HG02981 (cell line): ENCODE results near the gene SAMD13.

ENCODE experiments used
- ATAC-seq: cut with Tn5 transposase; IDR thresholded peaks from one replicate; pipeline ENCODE4 v1.9.1; 2021; ENCODE audit warnings: mild to moderate bottlenecking, moderate library complexity; ENCODE audit not compliant: unreplicated experiment

The SAMD13 gene, protein sequence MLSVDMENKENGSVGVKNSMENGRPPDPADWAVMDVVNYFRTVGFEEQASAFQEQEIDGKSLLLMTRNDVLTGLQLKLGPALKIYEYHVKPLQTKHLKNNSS

DNA sequence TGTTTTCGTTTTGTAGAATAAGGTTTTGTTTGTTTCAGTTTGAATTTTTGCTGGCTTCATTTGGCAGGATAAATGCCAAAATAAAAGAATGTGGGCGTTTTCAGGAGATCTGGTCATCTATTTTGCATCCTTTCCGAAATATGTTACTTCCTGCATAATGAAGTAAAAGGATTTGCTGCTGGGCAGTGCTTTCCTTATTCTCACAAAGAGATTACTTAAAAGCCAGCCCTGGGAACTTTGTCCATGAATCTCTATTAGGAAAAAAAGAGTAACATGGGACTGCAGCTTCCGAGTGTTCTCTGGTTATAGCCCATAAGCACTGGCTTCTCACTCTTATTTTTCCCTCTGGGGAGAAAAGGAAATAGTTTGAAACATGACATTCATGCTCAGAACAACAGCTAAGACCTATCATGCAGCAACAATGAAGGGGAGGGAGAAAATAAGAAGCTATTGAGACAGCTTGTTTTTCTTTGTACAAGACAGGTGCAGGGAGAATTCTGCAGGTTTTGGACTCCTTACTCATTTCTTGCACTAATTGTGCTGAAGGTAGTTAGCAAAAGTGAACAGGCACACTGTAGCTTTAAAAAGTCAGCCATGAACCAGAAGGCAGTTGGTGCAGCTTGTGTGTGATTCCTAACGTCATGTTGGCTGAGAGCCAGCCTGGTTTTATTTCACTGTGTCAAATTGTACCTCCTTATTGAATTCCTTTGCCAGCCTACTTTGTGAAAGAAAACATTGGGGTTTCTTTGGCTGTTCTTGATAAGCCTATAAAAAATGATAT, at the start of gene SAMD13:
SAMD13 (plus strand) TSS at position 705 of the 781 bp plus-strand sequence. CDS start 1,527 bp downstream, outside the sequence.
- peak; percentile 27 for ATAC-seq

DNA sequence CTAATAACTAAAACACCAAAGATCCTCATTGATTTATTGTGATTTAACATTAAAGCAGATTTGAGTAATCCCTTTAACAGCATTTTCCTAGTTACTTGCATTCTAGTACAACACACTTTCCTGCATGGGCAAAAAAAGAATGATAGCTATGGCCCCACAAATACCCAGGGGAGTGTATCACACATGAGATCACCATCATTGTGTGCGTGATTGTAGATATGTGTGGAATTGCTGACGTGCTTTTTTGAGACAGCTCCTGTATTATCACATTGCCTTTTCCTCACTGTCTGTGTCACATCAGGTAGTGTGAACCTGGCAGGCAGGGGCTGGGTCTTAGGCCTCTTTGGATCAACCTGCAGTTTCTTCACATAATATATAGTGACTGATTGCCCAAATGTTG, 48.5 kb upstream of the SAMD13 start:
- ATAC-seq = no peak

DNA sequence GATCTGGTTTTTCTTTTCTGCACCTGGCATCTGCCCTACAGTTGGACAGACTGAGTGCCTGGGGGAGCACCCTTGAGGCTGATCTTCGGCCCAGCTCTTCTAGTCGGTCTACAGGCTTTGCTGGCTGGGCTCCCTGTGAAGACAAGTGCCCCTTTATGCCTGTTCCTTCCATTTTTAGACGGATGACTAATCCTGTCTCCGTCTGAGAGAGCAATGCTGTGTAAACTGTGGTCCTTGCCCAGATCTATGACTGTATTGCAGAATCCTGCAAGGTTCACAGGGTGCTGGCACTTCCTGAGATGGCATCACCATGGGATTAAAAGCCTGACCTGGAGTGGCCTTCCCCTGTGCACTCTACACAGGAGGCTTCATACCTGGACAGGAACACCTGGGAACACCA, 47.6 kb upstream of the SAMD13 start:
- no peak for ATAC-seq

DNA sequence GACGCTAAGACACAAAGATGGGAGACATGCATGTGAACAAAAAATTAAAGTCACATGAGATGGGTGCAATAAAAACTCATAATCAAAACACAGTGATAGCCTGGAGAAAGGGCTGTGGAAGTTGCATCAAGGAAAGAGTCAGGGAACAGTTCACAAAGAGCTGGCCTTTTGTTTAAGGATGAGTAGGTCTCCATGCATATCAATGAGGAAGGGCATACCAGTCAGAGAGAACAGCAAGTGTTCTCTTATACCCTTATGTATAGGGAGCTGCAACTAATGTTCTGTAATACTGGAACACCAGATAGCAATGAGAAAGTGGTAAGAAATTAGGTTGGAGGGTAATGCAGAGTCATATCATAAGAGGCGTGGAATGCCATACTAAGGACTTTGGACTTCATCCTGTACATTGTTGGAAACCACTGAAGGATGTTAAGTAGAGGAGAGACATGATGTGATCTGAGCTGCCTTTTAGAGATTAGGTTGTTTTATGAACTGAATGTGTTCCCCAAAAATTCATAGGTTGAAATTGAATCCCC, 46.7 kb upstream of the SAMD13 start:
- ATAC-seq = no peak

DNA sequence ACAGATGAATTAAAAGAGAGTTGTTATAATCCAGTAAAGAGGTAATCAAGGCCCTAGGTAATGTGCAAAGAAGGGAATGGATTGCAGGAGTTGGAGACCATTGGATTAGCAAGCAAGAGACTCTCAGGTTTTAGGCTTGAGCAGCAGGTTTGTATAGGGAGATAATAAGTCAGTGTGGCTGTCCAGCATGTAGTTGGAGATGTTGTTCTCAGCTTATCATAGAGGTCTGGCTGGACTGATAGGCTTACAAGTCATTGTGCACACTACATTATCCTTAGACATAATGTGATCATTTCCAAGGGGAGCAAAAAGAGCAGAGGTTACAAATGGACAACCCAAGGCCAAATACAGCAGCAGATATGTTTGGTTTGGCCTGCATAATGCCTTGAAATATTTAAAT, 45.9 kb upstream of the SAMD13 start:
- no peak for ATAC-seq

DNA sequence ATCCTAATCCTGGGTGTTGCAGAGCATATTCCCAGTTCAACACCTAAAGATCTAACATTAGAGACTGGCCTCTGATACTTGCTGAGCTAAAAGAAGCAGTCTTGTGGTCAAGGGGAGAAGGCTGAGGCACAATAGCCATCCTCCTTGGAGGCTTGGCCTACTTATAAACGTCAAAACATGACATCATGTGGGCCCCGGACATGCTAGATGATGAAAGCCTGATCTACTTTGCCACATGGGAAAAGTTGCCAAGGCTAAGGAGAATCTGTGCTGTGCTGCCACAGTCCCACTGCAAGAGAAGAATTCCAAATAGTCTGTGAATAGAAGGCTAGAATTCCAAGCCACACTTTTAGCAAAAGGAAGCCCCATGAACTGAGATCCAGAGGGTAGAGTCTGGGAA, 43.9 kb upstream of the SAMD13 start:
- ATAC-seq = no peak

DNA sequence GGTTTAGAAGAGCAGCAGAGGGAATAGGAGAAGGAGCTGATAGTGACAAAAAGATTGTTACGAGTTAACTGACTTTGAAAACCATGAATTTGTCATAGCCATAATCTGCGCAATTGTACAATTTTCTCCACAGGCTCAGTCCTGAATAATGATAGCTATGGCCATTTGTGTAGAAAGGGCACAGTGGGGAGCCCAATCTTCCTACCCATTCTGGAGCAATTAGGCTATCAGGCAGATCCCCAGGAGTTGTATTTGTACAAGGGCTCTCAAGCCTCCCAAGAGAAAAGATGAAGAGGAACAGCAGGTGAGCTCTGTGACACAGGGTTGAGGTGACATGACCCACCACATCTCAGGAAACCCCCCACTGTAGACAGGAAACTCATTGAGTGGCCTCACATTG, 42.1 kb upstream of the SAMD13 start:
- no peak for ATAC-seq

DNA sequence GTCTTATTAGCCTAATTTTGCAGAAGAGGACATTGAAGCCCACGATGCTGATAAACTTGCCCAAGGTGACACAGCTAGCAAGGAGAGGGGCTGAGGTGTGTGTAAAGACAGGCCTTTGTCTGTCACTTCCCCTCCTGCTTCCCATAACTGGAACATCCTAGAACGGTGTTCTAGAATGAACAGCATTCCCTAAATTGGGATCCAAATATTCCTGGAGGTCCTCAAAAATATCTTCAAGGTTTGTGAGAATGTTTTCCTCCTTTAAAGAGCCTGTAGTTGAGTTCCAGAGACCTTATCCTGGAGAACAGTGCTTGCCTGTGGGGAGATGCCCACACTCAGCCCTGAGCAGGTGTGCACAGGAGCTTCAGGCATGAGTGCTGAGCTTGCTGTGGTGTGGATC, 41.5 kb upstream of the SAMD13 start:
- ATAC-seq = no peak

DNA sequence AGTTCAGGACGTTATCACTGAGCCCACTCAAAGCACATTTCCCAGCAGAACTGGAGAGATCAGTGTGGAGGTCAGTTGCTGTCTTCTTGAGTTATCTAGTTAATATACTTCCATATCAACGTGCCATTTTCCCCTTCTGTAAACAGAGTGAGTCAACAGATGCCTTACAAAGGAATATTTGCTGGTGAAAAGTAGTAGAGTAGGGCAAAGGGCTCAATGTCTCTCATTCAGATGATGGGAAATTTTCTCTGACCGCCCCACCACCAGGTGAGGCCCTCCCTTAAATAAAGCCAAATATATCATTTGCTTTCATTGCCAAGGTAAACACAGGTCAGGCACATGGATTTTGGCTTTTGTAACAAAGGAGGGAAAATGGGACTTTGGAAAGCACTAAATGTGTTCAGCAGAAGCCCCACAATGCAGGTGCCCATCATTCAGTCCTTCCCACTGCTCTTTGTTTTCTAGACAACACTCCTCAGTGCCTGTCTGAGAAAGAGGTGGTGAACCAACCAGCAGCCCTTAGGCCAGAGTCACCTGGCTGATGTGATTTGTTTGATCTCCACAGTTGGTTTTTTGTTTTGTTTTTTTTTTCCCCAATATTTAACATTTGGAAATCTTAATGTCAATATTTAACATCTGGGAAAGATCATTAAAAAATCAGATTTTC, 40.5 kb upstream of the SAMD13 start:
- ATAC-seq = no peak

DNA sequence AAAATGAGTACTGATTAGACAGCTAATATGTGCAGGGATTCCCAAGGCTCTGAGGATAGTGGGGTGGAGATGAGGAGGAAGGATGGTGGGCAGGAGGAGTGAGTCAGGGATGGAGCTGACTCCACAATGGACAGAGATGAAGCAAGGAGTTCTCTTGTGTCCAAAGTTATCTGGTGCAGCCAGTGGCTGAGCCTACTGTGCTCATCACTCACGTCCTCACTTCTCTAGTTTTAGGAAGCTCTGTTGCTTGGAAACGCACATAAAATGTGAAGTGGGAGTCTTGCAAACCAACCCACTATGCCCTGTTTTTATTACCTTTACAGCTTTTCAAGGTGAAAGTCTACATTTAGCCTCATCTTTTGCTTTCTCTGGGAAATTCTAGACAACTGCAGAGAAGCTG, 36.5 kb upstream of the SAMD13 start:
- no peak for ATAC-seq

DNA sequence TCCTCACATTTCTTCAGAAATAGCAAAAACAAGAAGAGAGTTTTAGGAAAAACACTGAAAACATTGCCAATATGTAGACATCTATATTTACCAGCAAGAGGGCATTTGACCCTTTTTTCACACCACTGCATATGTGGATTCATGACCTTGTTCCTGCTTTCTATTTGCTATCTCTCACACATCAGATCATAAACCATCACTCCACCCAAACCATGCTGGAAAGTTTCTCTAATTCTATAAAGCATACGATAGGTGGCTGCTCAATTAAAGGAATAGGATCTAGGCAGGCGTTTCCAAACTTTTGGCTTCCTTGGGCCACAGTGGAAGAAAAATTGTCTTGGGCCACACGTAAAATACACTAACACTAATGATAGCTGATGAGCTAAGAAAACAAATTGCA, 35.6 kb upstream of the SAMD13 start:
- no peak for ATAC-seq

DNA sequence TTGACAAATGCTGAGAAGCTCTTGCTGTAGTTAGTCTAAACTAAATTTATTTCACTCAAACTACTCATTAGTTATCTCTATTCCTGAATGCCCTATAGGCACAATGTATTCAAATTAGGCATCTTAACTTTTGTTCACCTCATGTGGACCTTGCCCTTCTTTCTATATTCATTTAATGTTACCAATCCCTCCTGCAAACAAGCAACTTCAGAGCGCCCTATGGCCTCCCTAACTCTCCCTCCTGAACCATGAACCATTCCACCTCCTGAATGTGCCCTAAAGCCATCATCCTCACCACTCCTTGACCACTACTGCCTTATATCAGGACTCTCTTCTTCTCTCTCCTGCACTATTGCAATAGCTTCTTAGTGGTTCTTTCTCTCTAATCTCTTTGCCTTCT, 34.8 kb upstream of the SAMD13 start:
- ATAC-seq = no peak

DNA sequence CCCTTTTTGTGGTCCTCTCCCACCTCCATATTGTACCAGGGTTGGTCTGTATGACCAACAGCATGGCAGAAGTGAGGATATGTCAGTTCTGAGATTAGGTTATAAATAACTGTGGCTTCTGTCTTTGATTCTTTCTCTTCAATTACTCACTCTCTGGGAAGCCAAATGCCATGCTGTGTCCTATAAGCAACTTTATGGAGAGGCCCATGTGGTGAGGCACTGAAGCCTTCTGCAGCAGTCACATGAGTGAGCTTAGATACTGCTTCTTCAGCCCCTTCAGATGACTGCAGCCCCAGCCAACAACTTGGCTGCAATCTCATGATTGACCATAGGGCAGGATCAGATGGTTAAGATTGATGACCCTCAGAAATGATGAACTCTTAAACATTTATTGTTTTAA, 34.0 kb upstream of the SAMD13 start:
- ATAC-seq = no peak

DNA sequence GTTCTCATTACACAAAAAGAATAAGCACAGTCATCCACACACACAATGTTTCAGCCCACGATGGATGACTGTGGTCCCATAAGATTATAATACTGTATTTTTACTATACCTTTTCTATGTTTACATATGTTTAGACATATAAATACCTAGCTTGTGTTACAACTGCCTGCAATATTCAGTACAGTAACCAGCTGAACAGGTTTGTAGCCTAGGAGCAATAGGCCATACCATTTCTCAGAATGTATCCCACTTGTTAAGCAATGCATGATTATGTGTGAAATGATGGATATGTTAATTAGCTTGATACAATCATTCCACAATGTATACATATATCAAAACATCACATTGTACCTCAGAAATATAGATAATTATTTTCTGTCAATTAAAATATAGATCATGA, 33.2 kb upstream of the SAMD13 start:
- no peak for ATAC-seq

DNA sequence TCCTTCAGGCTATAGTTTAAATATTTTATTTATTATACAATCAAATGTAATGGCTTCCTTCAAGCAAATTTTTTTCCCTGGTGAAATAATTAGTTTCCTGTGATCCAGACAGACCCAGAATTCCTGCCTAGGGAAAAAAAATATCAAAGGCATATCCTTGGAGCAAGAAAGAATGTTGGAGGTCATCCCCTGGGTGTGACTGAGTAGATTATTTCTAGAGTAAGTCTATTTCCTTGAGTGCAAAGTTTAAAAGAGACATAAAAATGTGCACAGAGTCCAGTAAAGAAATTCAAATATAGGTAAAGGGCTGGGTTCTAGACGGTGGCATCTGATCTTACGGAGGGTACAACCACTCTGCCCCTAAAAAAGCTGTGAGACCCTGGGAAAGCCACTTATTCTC, 32.2 kb upstream of the SAMD13 start:
- ATAC-seq = no peak

DNA sequence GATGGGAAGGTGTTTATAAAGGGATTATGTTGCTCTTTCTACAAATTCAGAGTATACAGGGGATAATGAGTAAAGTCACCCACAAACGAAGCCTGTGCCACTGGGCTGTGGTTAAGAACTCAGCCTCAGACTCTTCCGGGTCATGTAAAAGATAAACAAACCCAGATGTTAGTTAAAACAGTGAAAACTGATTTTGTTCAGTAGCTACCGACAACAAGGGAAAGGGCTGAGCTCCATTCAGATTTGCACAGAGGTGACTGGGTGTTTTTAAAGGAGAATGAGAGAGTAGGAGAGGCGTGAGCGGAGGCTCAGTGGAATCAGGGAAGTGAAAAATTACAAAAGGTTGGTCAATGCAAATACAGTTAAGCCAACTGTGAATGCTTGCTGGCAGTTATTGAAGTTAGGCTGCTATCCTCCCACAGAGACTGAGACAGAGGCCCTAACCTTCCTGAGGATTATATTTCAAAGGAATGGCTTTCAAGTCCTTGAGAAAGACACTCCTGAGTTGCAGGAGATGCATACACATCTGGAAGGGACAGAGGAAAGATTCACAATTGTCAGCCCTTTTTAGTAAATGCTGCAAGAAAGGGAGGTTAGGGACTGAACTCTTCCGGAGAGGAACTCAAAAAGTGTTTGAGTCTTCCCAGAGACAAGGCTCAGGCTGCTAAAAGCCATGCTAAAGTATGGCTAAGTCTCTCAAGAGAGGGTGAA, 29.9 kb upstream of the SAMD13 start:
- ATAC-seq = peak; percentile 95

DNA sequence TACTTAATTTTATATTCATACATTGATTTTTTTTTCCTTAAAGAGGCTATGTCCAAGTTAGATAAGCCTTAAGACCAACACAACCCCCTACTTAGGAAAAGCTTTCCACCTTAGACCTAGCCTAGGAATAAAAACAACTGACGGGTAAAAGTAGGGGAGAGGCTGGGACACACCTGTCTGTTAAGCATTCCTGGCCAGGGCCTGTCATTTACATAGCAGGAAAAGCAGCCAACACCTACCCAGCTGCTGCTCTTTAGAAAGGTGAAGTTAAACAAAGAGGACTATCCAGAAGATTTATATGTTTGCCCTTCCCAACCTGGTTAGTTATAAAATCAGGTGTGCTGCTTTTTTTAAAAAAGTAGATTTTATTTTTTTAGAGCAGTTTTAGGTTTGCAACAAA, 29.1 kb upstream of the SAMD13 start:
- no peak for ATAC-seq

DNA sequence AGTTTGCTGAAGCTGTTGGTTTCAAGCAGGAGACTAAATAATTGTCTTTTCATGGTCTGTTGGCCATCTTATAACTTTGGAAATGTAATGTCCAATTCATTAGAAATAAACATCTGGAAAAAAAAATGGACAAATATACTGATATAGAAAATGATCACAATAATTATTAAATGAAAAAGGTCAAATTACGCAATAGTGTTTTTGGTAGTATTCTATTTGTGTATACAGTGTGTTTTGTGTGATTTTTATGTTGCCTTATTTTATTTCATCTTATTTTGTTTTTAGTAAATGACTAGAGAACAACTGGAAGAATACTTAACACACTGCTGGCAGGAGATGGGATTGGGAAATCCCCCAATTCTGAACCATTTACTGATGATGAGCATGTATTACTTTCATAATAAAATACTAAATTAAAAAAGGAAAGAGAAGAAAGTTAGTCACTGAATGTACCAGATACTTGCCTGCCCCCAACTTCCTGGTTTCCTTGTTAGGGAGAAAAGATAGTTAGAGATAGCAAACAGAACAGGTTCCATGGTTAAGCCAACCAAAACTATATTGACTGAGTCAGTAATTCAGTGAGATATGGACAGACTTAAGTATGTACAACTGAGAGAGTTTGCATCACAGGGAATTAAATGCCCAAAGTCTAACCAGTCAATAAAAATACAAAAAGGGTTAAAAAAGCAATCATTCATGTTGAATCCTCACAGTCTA, 24.0 kb upstream of the SAMD13 start:
- ATAC-seq = no peak

DNA sequence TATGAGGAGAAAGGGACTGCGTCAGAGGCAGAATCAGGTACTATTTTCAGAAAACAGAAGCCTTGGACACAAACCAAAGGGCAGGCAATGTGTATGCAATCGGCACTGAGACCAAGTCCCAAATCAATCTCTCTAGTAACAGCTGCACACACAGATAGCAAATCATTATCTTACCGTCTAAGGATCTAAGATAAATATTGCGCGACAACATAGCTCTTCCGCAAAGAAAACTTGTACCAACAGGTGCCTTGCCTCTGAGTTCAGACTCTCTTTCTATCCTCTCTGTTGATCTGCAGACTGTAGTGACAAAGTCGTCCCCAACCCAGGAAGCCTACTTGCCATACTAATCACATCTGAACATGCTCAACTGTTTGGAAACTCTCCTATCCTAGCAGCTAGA, 22.6 kb upstream of the SAMD13 start:
- ATAC-seq = no peak

DNA sequence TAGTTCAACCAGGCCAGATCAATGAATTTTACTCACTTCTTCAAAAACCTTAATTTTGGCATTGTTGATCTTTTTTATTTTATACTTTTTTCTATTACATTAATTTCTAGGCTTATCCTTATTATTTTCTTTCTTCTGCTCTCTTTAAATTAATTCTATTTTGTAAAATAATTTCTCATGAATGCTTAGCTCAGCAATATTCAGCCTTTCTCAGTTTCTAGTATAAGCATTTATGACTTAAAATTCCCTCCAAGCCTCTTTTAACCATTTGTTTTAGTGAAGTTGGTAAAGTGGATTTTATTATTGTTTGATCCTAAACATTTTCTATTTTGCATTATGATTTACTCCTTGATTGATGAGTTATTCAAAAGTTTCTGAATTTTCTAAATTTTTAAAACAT, 20.6 kb upstream of the SAMD13 start:
- no peak for ATAC-seq

DNA sequence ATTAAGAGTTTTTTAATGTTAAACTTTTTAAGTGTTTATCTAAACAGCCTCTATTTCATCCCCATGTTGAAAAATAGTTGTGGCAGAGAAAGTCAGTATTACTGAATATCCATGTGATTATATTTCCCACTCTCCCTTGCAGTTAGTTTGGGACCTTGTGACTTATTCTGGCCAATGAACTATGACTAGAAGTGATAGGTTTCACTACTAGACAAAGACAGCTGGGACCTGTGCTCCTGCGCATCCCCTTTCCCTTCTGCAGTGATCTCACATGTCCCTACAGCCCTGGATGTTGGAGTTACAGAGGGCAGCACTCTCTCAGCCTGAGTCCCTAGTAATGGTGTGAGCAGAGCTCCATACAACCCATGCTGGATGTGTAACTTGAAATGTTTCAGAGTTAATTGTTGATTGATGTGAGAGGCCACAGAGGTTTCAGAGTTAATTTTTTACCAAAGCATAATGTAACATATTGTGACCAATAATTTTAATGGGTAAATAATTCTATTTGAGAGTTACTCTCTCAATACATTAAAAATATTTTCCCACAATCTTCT, 18.7 kb upstream of the SAMD13 start:
- peak; percentile 90 for ATAC-seq
